H1 (cell line): ENCODE measurements around the gene FGGY. TPM values are rescaled to one million over a fixed set of nuclear protein-coding genes. Genes with fewer than 3 reads are reported as not detected.

Experiments used
- CTCF ChIA-PET: fragments of 300-600 bp; sonication (Branson Sonifier 250); formaldehyde crosslinking; loops from one replicate; lab custom pipeline; 2021; ENCODE audit not compliant: partially characterized antibody; lab: Charles Lee
- POLR2A ChIA-PET: fragments of 300-600 bp; sonication (Branson Sonifier 250); formaldehyde crosslinking; loops from one replicate; lab custom pipeline; 2021; ENCODE audit warnings: inconsistent platforms; ENCODE audit not compliant: partially characterized antibody; lab: Charles Lee
- DNase-seq, 2 experiments: peaks; one replicate each; pipeline versions ENCODE4 v3.0.0 to v3.0.0-alpha.2; 2010 to 2022; ENCODE audit warnings: low spot score in 2 of 2, low read depth in 1 of 2, mixed read lengths in 1 of 2
- FAIRE-seq: peaks from 2 replicates; lab custom pipeline; 2011; peaks lifted over from hg19 to GRCh38; lab: Jason Lieb, UNC
- H2AFZ ChIP-seq: 2 replicates; pipeline ENCODE4 v1.8.1; 2012; ENCODE audit warnings: low read length, inconsistent platforms
- H2AK5ac ChIP-seq: 2 replicates; pipeline ENCODE4 v1.6.1; 2013; ENCODE audit warnings: low read depth, low read length
- H2BK120ac ChIP-seq: replicated peaks from 2 replicates; pipeline ENCODE3; 2013; ENCODE audit warnings: low read depth, low read length, inconsistent platforms
- H2BK12ac ChIP-seq: 2 replicates; pipeline ENCODE4 v1.6.1; 2013; ENCODE audit warnings: low read depth, low read length
- H2BK15ac ChIP-seq: 2 replicates; pipeline ENCODE4 v1.6.1; 2013; ENCODE audit warnings: low read length
- H2BK20ac ChIP-seq: 2 replicates; pipeline ENCODE4 v1.6.1; 2013; ENCODE audit warnings: low read length
- H2BK5ac ChIP-seq: 2 replicates; pipeline ENCODE4 v1.6.1; 2013; ENCODE audit warnings: low read depth, low read length
- H3K14ac ChIP-seq: 2 replicates; pipeline ENCODE4 v1.6.1; 2013; ENCODE audit warnings: inconsistent platforms; ENCODE audit not compliant: insufficient read length
- H3K18ac ChIP-seq: 2 replicates; pipeline ENCODE4 v1.6.1; 2013; ENCODE audit warnings: low read length; ENCODE audit errors: extremely low read depth
- H3K23ac ChIP-seq: 2 replicates; pipeline ENCODE4 v1.6.1; 2013; ENCODE audit warnings: inconsistent platforms; ENCODE audit not compliant: insufficient read length
- H3K23me2 ChIP-seq: 2 replicates; pipeline ENCODE4 v1.6.1; 2013; ENCODE audit warnings: low read depth, low read length
- H3K27ac ChIP-seq: 2 replicates; pipeline ENCODE4 v1.6.1; 2011; ENCODE audit warnings: low read depth, low read length, inconsistent platforms
- H3K27me3 ChIP-seq, 4 experiments: replicated peaks in 1 of 4; 1 replicate in 1 of 4; 2 replicates in 3 of 4; pipeline versions ENCODE4 v1.6.1 to v1.8.1; 2011 to 2013; ENCODE audit warnings: low read length in 3 of 4, mild to moderate bottlenecking in 3 of 4, inconsistent platforms in 2 of 4, mixed read lengths in 2 of 4, moderate library complexity in 1 of 4; ENCODE audit not compliant: control insufficient read depth in 3 of 4, insufficient read depth in 3 of 4; ENCODE audit errors: extremely low read depth in 1 of 4
- H3K36me3 ChIP-seq, 4 experiments: 2 replicates each; pipeline versions ENCODE4 v1.6.1 to v1.8.1; 2011 to 2013; ENCODE audit warnings: mild to moderate bottlenecking in 4 of 4, low read length in 3 of 4, moderate library complexity in 2 of 4, control low read depth in 1 of 4, inconsistent platforms in 1 of 4; ENCODE audit not compliant: insufficient read depth in 4 of 4, control insufficient read depth in 2 of 4
- H3K4ac ChIP-seq: replicated peaks from 2 replicates; pipeline ENCODE3; 2013; ENCODE audit warnings: low read length, low read depth, mixed read lengths, inconsistent platforms; ENCODE audit not compliant: insufficient read length
- H3K4me1 ChIP-seq, 4 experiments: replicated peaks in 1 of 4; 1 replicate in 1 of 4; 2 replicates in 3 of 4; pipeline versions ENCODE4 v1.6.1 to v1.8.1; 2011 to 2013; ENCODE audit warnings: low read length in 3 of 4, inconsistent platforms in 2 of 4, mixed read lengths in 1 of 4; ENCODE audit not compliant: insufficient read depth in 4 of 4, control insufficient read depth in 3 of 4
- H3K4me2 ChIP-seq, 2 experiments: 2 replicates each; pipeline versions ENCODE4 v1.6.1 to v1.8.1; 2011 to 2013; ENCODE audit warnings: low read depth in 2 of 2, low read length in 2 of 2, control low read depth in 1 of 2, inconsistent platforms in 1 of 2, mild to moderate bottlenecking in 1 of 2; ENCODE audit not compliant: insufficient read depth in 1 of 2
- H3K4me3 ChIP-seq, 4 experiments: fragments of 200-600, 300-600 bp in 1 of 4; sonication (generic), shearing (Covaris generic), sonication (Bioruptor Twin) in 1 of 4; 2 replicates each; pipeline versions ENCODE4 v1.5.1 to v1.8.1; 2011 to 2016; ENCODE audit warnings: low read length in 4 of 4, low read depth in 3 of 4, control low read depth in 2 of 4, inconsistent platforms in 2 of 4, mild to moderate bottlenecking in 2 of 4, mixed read lengths in 1 of 4, moderate library complexity in 1 of 4; ENCODE audit not compliant: insufficient read depth in 2 of 4; ENCODE audit errors: extremely low read depth in 1 of 4
- H3K56ac ChIP-seq: replicated peaks from 2 replicates; pipeline ENCODE3; 2013; ENCODE audit warnings: low read depth, mild to moderate bottlenecking, mixed read lengths, low read length, inconsistent platforms; ENCODE audit not compliant: insufficient read length
- H3K79me1 ChIP-seq: 2 replicates; pipeline ENCODE4 v1.6.1; 2013; ENCODE audit warnings: low read depth, low read length, control low read depth
- H3K79me2 ChIP-seq, 2 experiments: 2 replicates each; pipeline versions ENCODE4 v1.6.1 to v1.8.1; 2012 to 2013; ENCODE audit warnings: low read length in 2 of 2, mild to moderate bottlenecking in 2 of 2, inconsistent platforms in 1 of 2; ENCODE audit not compliant: insufficient read depth in 2 of 2, control insufficient read depth in 1 of 2
- H3K9ac ChIP-seq, 4 experiments: replicated peaks in 1 of 4; 1 replicate in 1 of 4; 2 replicates in 3 of 4; pipeline versions ENCODE4 v1.6.1 to v1.8.1; 2011 to 2013; ENCODE audit warnings: low read depth in 3 of 4, low read length in 3 of 4, control low read depth in 2 of 4, mild to moderate bottlenecking in 2 of 4, moderate library complexity in 2 of 4, inconsistent platforms in 1 of 4; ENCODE audit errors: extremely low read depth in 1 of 4
- H3K9me3 ChIP-seq, 2 experiments: 2 replicates each; pipeline versions ENCODE4 v1.6.1 to v1.8.1; 2012 to 2013; ENCODE audit warnings: mild to moderate bottlenecking in 2 of 2, moderate library complexity in 2 of 2, control low read depth in 1 of 2, inconsistent platforms in 1 of 2, low read depth in 1 of 2, low read length in 1 of 2, mixed read lengths in 1 of 2; ENCODE audit not compliant: insufficient read depth in 2 of 2
- H4K20me1 ChIP-seq, 2 experiments: replicated peaks in 1 of 2; 2 replicates each; pipeline versions ENCODE3 to v1.8.1; 2011 to 2013; ENCODE audit warnings: inconsistent platforms in 2 of 2, low read length in 2 of 2, mild to moderate bottlenecking in 1 of 2; ENCODE audit not compliant: insufficient read depth in 2 of 2, control insufficient read depth in 1 of 2
- H4K5ac ChIP-seq: 2 replicates; pipeline ENCODE4 v1.6.1; 2013; ENCODE audit warnings: low read length, low read depth, mixed read lengths, inconsistent platforms; ENCODE audit not compliant: insufficient read length
- H4K8ac ChIP-seq: 2 replicates; pipeline ENCODE4 v1.8.0; 2013; ENCODE audit warnings: mild to moderate bottlenecking, moderate library complexity, low read length, inconsistent platforms; ENCODE audit not compliant: insufficient read depth; ENCODE audit errors: extremely low read depth
- H4K91ac ChIP-seq: replicated peaks from 2 replicates; pipeline ENCODE3; 2013; ENCODE audit warnings: low read length, mixed read lengths, inconsistent platforms; ENCODE audit not compliant: insufficient read length
- BACH1 ChIP-seq: IDR thresholded peaks from 2 replicates; pipeline ENCODE4 v1.6.1; 2012; ENCODE audit warnings: low read length, improper control_type of control experiment
- CTCF ChIP-seq, 3 experiments: IDR thresholded peaks; 1 replicate in 2 of 3; 2 replicates in 1 of 3; pipeline versions ENCODE4 v1.5.1 to v1.6.1; 2011; ENCODE audit warnings: low read length in 3 of 3, mild to moderate bottlenecking in 3 of 3, inconsistent platforms in 2 of 3, low read depth in 1 of 3, moderate library complexity in 1 of 3; ENCODE audit not compliant: insufficient read depth in 1 of 3; ENCODE audit errors: control extremely low read depth in 1 of 3
- EZH2 ChIP-seq: fragments of 200-600 bp; sonication (generic); IDR thresholded peaks from 2 replicates; pipeline ENCODE4 v1.7.1; 2012; ENCODE audit warnings: low read depth, mild to moderate bottlenecking, moderate library complexity, low read length, inconsistent platforms; ENCODE audit not compliant: severe bottlenecking
- JUND ChIP-seq: IDR thresholded peaks from 2 replicates; pipeline ENCODE4 v1.6.1; 2011; ENCODE audit warnings: mild to moderate bottlenecking, improper control_type of control experiment, low read length
- MAFK ChIP-seq: IDR thresholded peaks from 2 replicates; pipeline ENCODE4 v1.6.1; 2012; ENCODE audit warnings: low read depth, mild to moderate bottlenecking, improper control_type of control experiment, low read length
- POLR2A ChIP-seq, 2 experiments: IDR thresholded peaks; 1 replicate in 1 of 2; 2 replicates in 1 of 2; pipeline ENCODE4 v1.6.1; 2011; ENCODE audit warnings: low read depth in 2 of 2, low read length in 2 of 2, mild to moderate bottlenecking in 2 of 2; ENCODE audit errors: control extremely low read depth in 1 of 2
- RNF2 ChIP-seq: fragments of 200-900, 300-1000 bp; sonication (generic); IDR thresholded peaks from 2 replicates; pipeline ENCODE4 v1.7.1; 2016; ENCODE audit warnings: borderline replicate concordance, low read depth, mild to moderate bottlenecking, antibody characterized with exemption, low read length; ENCODE audit not compliant: poor library complexity, severe bottlenecking; ENCODE audit errors: missing control alignments
- USF2 ChIP-seq: IDR thresholded peaks from 2 replicates; pipeline ENCODE4 v1.6.1; 2011; ENCODE audit warnings: low read length, improper control_type of control experiment
- WGBS, 2 experiments: shearing (Covaris generic) in 1 of 2; methylation state at CpG; one replicate each; pipeline versions ENCODE4 v1.1.6 to v1.1.7; 2013 to 2015; ENCODE audit warnings: low lambda C conversion rate in 2 of 2, mixed read lengths in 2 of 2, inconsistent platforms in 1 of 2, low coverage in 1 of 2, missing lambda C conversion rate in 1 of 2; ENCODE audit not compliant: insufficient replicate concordance in 2 of 2, insufficient coverage in 1 of 2, insufficient read length in 1 of 2; ENCODE audit errors: extremely low coverage in 1 of 2, missing lambda C conversion rate in 1 of 2; 5-methylcytosine and 5-hydroxymethylcytosine counted together
- polyA plus RNA-seq, 7 experiments: library from polyadenylated mRNA; depleted of rRNA in 3 of 7; stranded (reverse) in 5 of 7; unstranded in 2 of 7; fragments of >200 nt in 5 of 7; fragments of 200-250 nt in 2 of 7; gene quantifications; 1 replicate in 5 of 7; 2 replicates in 1 of 7; 4 replicates in 1 of 7; pipeline versions ENCODE4 v1.2.1 to v1.2.3, GENCODE V29; 2011 to 2013; ENCODE audit warnings: missing spikeins in 2 of 7, mixed read lengths in 2 of 7
- total RNA-seq: library from RNA; stranded (reverse); fragmentation: NEBNext Ultra II Directional; extraction: Animal tissue kit (Norgen Biotek cat#: 25700); gene quantifications from 2 replicates; pipeline ENCODE4 v1.2.1, GENCODE V29; 2021

The FGGY gene
- total and polyA plus RNA-seq, 2 of the 8 experiments (the other 6 are each of a cell fraction or from before 2014, with no cell fraction given), result 10.3 to 12.5 TPM

GRCh38 chr1:59730759-59731478 is 434.0 kb downstream of the FGGY start:
- H3K4ac ChIP-seq, result no peak overlapping the region
- no peak overlapping the region for H3K27ac ChIP-seq
- no peaks in the 10 kb centered on the region for H3K79me1 ChIP-seq
- no peak overlapping the region for H3K14ac ChIP-seq
- H3K4me2 ChIP-seq, result no peak overlapping the region
- ChIA-PET POLR2A (interaction anchor here (0.6 to 1.6 kb wide), 3 partner anchors 11 to 1031 kb away, joined by 3 to 4 read pairs (median 3); partner anchors contain the start of gene MYSM1), CTCF (interaction anchor here (0.5 to 2.7 kb wide), 5 partner anchors 12 to 188 kb away, joined by 3 to 8 read pairs (median 5); no protein-coding TSS in a partner anchor)
- H3K23ac ChIP-seq, result no peak overlapping the region
- H3K4me1 ChIP-seq, result 0 out of 7 replicates have a peak, but pooled peaks cover 0 to 4% (median 0%) of the 10 kb centered on the region in 4 experiments
- H3K56ac ChIP-seq, result no peak overlapping the region
- H3K27me3 ChIP-seq, result no peaks in the 10 kb centered on the region
- no peak overlapping the region for H2BK5ac ChIP-seq
- no peak overlapping the region for H3K4me3 ChIP-seq
- no peaks in the 10 kb centered on the region for H4K20me1 ChIP-seq
- no peak overlapping the region for H4K5ac ChIP-seq
- H3K23me2 ChIP-seq, result no peaks in the 10 kb centered on the region
- no peak overlapping the region for H2BK15ac ChIP-seq
- H2AFZ ChIP-seq, result no peak overlapping the region
- no peak overlapping the region; the same call in 1 of the 2 replicates for H2AK5ac ChIP-seq
- H3K36me3 ChIP-seq, result no peaks in the 10 kb centered on the region
- no peak overlapping the region for H2BK20ac ChIP-seq
- H3K9ac ChIP-seq, result no peak overlapping the region
- 0 out of 2 replicates have a peak overlapping the region, but pooled peaks have one; percentile 75 for H2BK12ac ChIP-seq
- WGBS, 2 experiments, result 83% methylated on average over 12 of the region's 12 CpGs; no CpG with 5 or more reads in 1 of the 2 experiments
- H3K79me2 ChIP-seq, result no peaks in the 10 kb centered on the region
- DNase-seq (no peak), FAIRE-seq (no peak)
- H3K18ac ChIP-seq, result no peak overlapping the region
- no peak overlapping the region for H2BK120ac ChIP-seq
- no peak overlapping the region for H4K8ac ChIP-seq
- no peak overlapping the region for H4K91ac ChIP-seq
- peaks cover 4 to 9% of the 10 kb centered on the region in 2 experiments; a peak in 1 of 4 replicates for H3K9me3 ChIP-seq
- TF ChIP-seq EZH2, result no peak
- no peak for TF ChIP-seq JUND
- no peak for TF ChIP-seq POLR2A (IDR thresholded peaks at IDR 0.05; ENCODE audit: control extremely low read depth in 1 of 2, low read depth in 2 of 2, low read length in 2 of 2)
- peak; percentile 20; the same call in 1 of the 2 replicates for TF ChIP-seq MAFK
- TF ChIP-seq USF2, result no peak
- TF ChIP-seq RNF2, result no peak
- peak; percentile 77 for TF ChIP-seq BACH1
- no peak for TF ChIP-seq CTCF (IDR thresholded peaks at IDR 0.05; ENCODE audit: control extremely low read depth in 1 of 3, insufficient read depth in 1 of 3, low read depth in 1 of 3, low read length in 3 of 3)
